Endothelial cell (in vitro differentiated cells): ENCODE data around the gene GPR173. TPM values are rescaled to one million over a fixed set of nuclear protein-coding genes. Genes with fewer than 3 reads are reported as not detected.

Experiments used
- DNase-seq: peaks from one replicate; pipeline ENCODE4 v3.0.0; 2021; ENCODE audit warnings: low spot score
- H3K27ac Mint-ChIP-seq: one replicate; pipeline ENCODE4 v1.8.0; 2021; ENCODE audit warnings: mixed read lengths, inconsistent platforms; ENCODE audit not compliant: unreplicated experiment
- H3K27me3 Mint-ChIP-seq: one replicate; pipeline ENCODE4 v1.8.0; 2021; ENCODE audit warnings: mild to moderate bottlenecking, moderate library complexity, mixed read lengths, inconsistent platforms; ENCODE audit not compliant: unreplicated experiment
- H3K36me3 Mint-ChIP-seq: one replicate; pipeline ENCODE4 v1.8.0; 2021; ENCODE audit warnings: mild to moderate bottlenecking, low read depth, mixed read lengths, inconsistent platforms; ENCODE audit not compliant: unreplicated experiment
- H3K4me1 Mint-ChIP-seq: one replicate; pipeline ENCODE4 v1.8.0; 2021; ENCODE audit warnings: mild to moderate bottlenecking, mixed read lengths, inconsistent platforms; ENCODE audit not compliant: unreplicated experiment
- H3K4me3 Mint-ChIP-seq: one replicate; pipeline ENCODE4 v1.8.0; 2021; ENCODE audit warnings: mild to moderate bottlenecking, mixed read lengths, inconsistent platforms; ENCODE audit not compliant: unreplicated experiment
- H3K9me3 Mint-ChIP-seq: one replicate; pipeline ENCODE4 v1.8.0; 2021; ENCODE audit warnings: mixed read lengths, inconsistent platforms; ENCODE audit not compliant: unreplicated experiment
- total RNA-seq: library from RNA; stranded (reverse); fragmentation: NEBNext Ultra II Directional; extraction: Animal tissue kit (Norgen Biotek cat#: 25700); gene quantifications from one replicate; pipeline ENCODE4 v1.2.1, GENCODE V29; 2021; ENCODE audit not compliant: unreplicated experiment
- TF ChIP-seq, protein P1 (sequence below): fragments of 200-600 bp; sonication (generic); IDR thresholded peaks from one replicate; pipeline ENCODE4 v1.5.0; 2021; ENCODE audit warnings: antibody characterized with exemption; ENCODE audit not compliant: unreplicated experiment

The GPR173 gene
- total RNA-seq, 1 donor from 2014 or later, result 9.4 TPM

DNA sequence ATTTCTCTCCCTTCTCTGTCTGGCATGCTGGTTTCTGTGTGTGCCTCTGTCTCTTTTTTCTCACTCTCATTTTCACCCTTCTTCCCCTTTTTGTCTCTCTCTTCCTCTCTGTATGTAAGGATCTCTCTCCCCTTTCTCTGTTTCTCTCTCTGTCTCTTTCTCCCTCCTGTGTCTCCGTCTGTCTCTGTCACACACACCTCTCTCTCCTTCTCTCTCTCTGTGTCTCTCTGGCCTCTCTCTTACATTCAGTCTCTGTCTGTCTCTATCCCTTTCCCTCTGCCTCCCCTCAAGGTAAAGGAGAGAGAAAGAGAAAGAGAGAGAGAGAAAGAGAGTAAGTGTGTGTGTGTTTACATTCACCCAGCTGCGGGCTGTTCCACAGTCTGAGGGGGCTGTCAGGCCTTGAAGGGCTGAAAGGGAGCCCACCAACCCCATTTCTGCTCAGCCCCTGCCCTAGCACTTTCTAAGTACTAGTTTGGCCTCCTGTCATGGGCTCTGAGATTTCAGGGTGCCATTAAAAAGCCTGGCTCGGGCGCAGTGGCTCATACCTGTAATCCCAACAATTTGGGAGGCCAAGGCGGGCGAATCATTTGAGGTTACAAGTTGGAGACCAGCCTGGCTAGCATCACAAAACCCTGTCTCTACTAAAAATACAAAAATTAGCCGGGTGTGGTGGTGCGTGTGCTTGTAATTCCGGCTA, 24.0 kb downstream of the GPR173 start:
- DNase-seq, result no peak
- Mint-ChIP-seq H3K27ac (no peak overlapping the region), H3K9me3 (no peaks in the 10 kb centered on the region), H3K4me3 (no peak overlapping the region), H3K27me3 (peaks cover 9% of the 10 kb centered on the region), H3K4me1 (peaks cover 10% of the 10 kb centered on the region), H3K36me3 (no peaks in the 10 kb centered on the region)
- TF ChIP-seq, protein P1, sequence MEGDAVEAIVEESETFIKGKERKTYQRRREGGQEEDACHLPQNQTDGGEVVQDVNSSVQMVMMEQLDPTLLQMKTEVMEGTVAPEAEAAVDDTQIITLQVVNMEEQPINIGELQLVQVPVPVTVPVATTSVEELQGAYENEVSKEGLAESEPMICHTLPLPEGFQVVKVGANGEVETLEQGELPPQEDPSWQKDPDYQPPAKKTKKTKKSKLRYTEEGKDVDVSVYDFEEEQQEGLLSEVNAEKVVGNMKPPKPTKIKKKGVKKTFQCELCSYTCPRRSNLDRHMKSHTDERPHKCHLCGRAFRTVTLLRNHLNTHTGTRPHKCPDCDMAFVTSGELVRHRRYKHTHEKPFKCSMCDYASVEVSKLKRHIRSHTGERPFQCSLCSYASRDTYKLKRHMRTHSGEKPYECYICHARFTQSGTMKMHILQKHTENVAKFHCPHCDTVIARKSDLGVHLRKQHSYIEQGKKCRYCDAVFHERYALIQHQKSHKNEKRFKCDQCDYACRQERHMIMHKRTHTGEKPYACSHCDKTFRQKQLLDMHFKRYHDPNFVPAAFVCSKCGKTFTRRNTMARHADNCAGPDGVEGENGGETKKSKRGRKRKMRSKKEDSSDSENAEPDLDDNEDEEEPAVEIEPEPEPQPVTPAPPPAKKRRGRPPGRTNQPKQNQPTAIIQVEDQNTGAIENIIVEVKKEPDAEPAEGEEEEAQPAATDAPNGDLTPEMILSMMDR, result no peak

DNA sequence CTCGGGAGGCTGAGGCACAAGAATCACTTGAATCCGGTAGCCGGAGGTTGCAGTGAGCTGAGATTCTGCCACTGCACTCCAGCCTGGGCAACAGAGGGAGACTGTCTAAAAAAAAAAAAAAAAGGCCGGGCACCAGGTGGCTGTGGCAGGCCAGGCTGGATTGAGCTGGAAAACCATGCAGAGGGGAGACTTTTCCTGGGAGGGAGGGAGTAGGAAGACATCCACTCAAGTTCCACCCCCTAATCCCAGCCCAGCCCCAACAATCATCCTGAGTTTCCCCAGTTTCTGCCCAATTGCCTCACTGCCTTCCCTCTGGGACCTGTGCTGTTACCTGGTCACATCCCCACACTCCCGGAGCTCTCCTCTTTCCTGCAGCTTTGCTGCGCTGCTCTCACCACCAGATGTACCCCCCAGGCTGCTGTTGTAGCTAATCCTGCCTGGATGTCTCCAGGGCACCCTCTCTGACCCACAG, 24.6 kb downstream of the GPR173 start:
- no peak for DNase-seq
- TF ChIP-seq, protein P1, result no peak
- Mint-ChIP-seq H3K27ac (no peak overlapping the region), H3K9me3 (no peaks in the 10 kb centered on the region), H3K27me3 (peaks cover 9% of the 10 kb centered on the region), H3K36me3 (no peaks in the 10 kb centered on the region), H3K4me1 (peaks cover 10% of the 10 kb centered on the region), H3K4me3 (no peak overlapping the region)

DNA sequence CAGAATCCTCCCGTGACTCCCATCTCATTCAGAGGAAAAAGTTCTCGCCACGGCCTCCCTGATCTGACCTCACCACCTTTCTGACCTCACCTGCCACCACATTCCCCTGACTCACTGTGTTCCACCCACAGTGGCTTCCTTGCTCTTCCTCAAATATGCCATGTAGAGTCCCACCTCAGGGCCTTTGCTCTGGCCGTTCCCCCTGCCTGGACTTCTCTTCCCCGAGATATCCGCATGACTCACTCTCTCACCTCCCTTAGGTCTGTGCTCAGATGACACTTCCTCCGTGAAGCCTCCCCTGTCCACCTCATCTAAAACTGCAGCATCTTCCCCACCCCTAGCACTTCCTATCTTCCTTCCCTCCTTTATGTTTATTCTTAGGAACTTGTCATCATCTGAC, 26.4 kb downstream of the GPR173 start:
- H3K4me1 Mint-ChIP-seq, result peaks cover 10% of the 10 kb centered on the region
- TF ChIP-seq, protein P1, result no peak
- H3K27me3 Mint-ChIP-seq, result peaks cover 9% of the 10 kb centered on the region
- H3K4me3 Mint-ChIP-seq, result no peak overlapping the region
- DNase-seq, result no peak
- no peaks in the 10 kb centered on the region for H3K36me3 Mint-ChIP-seq
- H3K27ac Mint-ChIP-seq, result no peak overlapping the region
- no peaks in the 10 kb centered on the region for H3K9me3 Mint-ChIP-seq

DNA sequence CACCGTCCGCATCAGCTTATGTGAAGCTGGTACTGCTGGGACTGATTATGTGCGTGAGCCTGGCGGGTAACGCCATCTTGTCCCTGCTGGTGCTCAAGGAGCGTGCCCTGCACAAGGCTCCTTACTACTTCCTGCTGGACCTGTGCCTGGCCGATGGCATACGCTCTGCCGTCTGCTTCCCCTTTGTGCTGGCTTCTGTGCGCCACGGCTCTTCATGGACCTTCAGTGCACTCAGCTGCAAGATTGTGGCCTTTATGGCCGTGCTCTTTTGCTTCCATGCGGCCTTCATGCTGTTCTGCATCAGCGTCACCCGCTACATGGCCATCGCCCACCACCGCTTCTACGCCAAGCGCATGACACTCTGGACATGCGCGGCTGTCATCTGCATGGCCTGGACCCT, 28.1 kb downstream of the GPR173 start:
- Mint-ChIP-seq H3K36me3 (no peaks in the 10 kb centered on the region), H3K4me1 (peaks cover 12% of the 10 kb centered on the region), H3K27me3 (peaks cover 9% of the 10 kb centered on the region), H3K27ac (no peak overlapping the region), H3K9me3 (no peaks in the 10 kb centered on the region), H3K4me3 (no peak overlapping the region)
- no peak for DNase-seq
- TF ChIP-seq, protein P1, result no peak

DNA sequence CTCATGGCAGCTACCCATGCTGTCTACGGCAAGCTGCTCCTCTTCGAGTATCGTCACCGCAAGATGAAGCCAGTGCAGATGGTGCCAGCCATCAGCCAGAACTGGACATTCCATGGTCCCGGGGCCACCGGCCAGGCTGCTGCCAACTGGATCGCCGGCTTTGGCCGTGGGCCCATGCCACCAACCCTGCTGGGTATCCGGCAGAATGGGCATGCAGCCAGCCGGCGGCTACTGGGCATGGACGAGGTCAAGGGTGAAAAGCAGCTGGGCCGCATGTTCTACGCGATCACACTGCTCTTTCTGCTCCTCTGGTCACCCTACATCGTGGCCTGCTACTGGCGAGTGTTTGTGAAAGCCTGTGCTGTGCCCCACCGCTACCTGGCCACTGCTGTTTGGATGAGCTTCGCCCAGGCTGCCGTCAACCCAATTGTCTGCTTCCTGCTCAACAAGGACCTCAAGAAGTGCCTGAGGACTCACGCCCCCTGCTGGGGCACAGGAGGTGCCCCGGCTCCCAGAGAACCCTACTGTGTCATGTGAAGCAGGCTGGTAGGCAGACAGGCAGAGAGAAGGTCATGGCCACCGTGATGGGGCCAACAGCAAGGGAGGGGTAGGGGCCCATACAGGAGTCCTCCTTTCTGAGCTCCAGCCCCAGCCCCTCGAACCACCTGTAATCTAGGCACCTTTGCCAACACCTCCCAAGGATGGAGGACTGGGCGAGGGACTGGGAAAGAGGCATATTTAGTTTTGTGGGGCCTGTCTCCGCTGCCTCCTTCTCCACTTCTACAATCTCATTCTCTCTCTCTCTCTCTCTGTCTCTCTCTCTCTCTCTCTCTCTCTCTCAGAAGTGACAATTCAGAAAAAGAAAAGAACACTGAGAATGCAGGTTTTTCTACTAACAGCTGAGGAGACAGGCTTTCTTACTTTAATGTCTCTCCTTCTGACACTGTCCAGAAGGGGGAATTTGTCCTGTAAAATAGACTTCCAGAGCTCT, 28.9 kb downstream of the GPR173 start:
- peaks cover 9% of the 10 kb centered on the region for H3K27me3 Mint-ChIP-seq
- peaks cover 3% of the 10 kb centered on the region for H3K4me1 Mint-ChIP-seq
- no peak for DNase-seq
- no peak overlapping the region for H3K27ac Mint-ChIP-seq
- TF ChIP-seq, protein P1, result no peak
- H3K4me3 Mint-ChIP-seq, result no peak overlapping the region
- no peaks in the 10 kb centered on the region for H3K36me3 Mint-ChIP-seq
- no peaks in the 10 kb centered on the region for H3K9me3 Mint-ChIP-seq
